ENCODE data around the gene OR8G1. TPM values are rescaled to one million over a fixed set of nuclear protein-coding genes. Genes with fewer than 3 reads are reported as not detected.

OR8G1 gene
- total RNA-seq, 1 donor from 2014 or later, result not detected

Other genes starting within 250 kb of the OR8G1 start
- gene OR10G6, start 245.9 kb upstream of the OR8G1 start, total RNA-seq, result not detected
- not detected for gene OR10G4, start 228.1 kb upstream of the OR8G1 start, total RNA-seq
- gene OR10G9, start 218.1 kb upstream of the OR8G1 start, total RNA-seq, result not detected
- gene OR10G8, start 214.3 kb upstream of the OR8G1 start, total RNA-seq, result not detected
- gene OR10G7, start 199.8 kb upstream of the OR8G1 start, total RNA-seq, result not detected
- gene VWA5A, start 125.6 kb upstream of the OR8G1 start, total RNA-seq, result 17.9 TPM
- not detected for gene OR10D3, start 57.8 kb upstream of the OR8G1 start, total RNA-seq
- gene OR8G5, start 15.3 kb downstream of the OR8G1 start, total RNA-seq, result not detected
- not detected for gene OR8D1, start 72.9 kb downstream of the OR8G1 start, total RNA-seq
- gene OR8D2, start 79.1 kb downstream of the OR8G1 start, total RNA-seq, result not detected
- not detected for gene OR8B2, start 143.4 kb downstream of the OR8G1 start, total RNA-seq
- gene OR8B3, start 157.9 kb downstream of the OR8G1 start, total RNA-seq, result not detected
- gene OR8B4, start 183.8 kb downstream of the OR8G1 start, total RNA-seq, result not detected
- not detected for gene OR8B8, start 204.6 kb downstream of the OR8G1 start, total RNA-seq

Data from vagina (tissue), 1 donor.